HepG2 (cell line): ENCODE measurements around the gene RTEL1.

Experiments used
- FOXA3 ChIP-seq: IDR thresholded peaks from 2 replicates; pipeline ENCODE4 v1.6.1; 2016; ENCODE audit warnings: missing genetic modification reagents, missing compliant biosample characterization
- JDP2 ChIP-seq: sonication (generic); formaldehyde crosslinking; IDR thresholded peaks from 2 replicates; pipeline ENCODE4 v1.8.1; 2022; ENCODE audit warnings: missing genetic modification reagents, borderline replicate concordance
- TF ChIP-seq, protein P1 (sequence below): sonication (generic); formaldehyde crosslinking; IDR thresholded peaks from 2 replicates; pipeline ENCODE4 v1.5.0; 2020; ENCODE audit warnings: mild to moderate bottlenecking, missing genetic modification reagents, moderate library complexity
- TF ChIP-seq, protein P2 (sequence below): sonication (generic); formaldehyde crosslinking; IDR thresholded peaks from 2 replicates; pipeline ENCODE4 v1.4.0; 2020; ENCODE audit warnings: low read depth, missing genetic modification reagents

DNA sequence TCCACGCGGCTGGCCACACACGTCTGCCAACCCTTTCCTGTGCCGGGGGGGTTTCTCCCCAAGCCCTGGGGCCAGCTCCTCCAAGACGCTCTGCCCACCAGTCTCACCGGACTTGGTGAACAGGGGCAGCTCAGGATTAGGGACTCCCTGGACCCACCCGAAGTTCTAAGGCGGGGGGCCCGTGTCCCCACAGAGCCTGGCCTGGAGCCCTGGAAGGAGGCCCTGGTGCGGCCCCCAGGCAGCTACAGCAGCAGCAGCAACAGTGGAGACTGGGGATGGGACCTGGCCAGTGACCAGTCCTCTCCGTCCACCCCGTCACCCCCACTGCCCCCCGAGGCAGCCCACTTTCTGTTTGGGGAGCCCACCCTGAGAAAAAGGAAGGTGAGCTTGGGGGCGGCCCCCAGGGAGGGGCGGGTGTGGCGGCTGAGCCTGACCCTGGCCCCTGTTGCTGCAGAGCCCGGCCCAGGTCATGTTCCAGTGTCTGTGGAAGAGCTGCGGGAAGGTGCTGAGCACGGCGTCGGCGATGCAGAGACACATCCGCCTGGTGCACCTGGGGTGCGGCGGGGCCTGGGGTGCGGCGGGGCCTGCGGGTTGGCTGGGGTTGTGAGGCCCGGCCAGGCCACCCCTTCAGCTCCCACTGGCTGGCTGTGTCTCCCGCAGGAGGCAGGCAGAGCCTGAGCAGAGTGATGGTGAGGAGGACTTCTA lies 83.7 kb downstream of the RTEL1 start:
- TF ChIP-seq, protein P1, sequence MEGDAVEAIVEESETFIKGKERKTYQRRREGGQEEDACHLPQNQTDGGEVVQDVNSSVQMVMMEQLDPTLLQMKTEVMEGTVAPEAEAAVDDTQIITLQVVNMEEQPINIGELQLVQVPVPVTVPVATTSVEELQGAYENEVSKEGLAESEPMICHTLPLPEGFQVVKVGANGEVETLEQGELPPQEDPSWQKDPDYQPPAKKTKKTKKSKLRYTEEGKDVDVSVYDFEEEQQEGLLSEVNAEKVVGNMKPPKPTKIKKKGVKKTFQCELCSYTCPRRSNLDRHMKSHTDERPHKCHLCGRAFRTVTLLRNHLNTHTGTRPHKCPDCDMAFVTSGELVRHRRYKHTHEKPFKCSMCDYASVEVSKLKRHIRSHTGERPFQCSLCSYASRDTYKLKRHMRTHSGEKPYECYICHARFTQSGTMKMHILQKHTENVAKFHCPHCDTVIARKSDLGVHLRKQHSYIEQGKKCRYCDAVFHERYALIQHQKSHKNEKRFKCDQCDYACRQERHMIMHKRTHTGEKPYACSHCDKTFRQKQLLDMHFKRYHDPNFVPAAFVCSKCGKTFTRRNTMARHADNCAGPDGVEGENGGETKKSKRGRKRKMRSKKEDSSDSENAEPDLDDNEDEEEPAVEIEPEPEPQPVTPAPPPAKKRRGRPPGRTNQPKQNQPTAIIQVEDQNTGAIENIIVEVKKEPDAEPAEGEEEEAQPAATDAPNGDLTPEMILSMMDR (CRISPR knock-in tag): no peak
- TF ChIP-seq JDP2: no peak
- TF ChIP-seq, protein P2, sequence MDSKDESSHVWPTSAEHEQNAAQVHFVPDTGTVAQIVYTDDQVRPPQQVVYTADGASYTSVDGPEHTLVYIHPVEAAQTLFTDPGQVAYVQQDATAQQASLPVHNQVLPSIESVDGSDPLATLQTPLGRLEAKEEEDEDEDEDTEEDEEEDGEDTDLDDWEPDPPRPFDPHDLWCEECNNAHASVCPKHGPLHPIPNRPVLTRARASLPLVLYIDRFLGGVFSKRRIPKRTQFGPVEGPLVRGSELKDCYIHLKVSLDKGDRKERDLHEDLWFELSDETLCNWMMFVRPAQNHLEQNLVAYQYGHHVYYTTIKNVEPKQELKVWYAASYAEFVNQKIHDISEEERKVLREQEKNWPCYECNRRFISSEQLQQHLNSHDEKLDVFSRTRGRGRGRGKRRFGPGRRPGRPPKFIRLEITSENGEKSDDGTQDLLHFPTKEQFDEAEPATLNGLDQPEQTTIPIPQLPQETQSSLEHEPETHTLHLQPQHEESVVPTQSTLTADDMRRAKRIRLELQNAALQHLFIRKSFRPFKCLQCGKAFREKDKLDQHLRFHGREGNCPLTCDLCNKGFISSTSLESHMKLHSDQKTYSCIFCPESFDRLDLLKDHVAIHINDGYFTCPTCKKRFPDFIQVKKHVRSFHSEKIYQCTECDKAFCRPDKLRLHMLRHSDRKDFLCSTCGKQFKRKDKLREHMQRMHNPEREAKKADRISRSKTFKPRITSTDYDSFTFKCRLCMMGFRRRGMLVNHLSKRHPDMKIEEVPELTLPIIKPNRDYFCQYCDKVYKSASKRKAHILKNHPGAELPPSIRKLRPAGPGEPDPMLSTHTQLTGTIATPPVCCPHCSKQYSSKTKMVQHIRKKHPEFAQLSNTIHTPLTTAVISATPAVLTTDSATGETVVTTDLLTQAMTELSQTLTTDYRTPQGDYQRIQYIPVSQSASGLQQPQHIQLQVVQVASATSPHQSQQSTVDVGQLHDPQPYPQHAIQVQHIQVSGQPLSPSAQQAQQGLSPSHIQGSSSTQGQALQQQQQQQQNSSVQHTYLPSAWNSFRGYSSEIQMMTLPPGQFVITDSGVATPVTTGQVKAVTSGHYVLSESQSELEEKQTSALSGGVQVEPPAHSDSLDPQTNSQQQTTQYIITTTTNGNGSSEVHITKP (CRISPR knock-in tag): no peak
- TF ChIP-seq FOXA3 (CRISPR knock-in tag): no peak
